ENCODE results near the gene ABCG1.
"Not testable (repeated sequence)": the region's sequence is repeated elsewhere in the genome, so short reads cannot be mapped to it uniquely, and the experiment has no call there.

The ABCG1 gene

GRCh38 chr21:42218836-42219605 lies at the start of gene ABCG1:
TSS of gene ABCG1 (plus strand) at chr21:42219140. CDS start at chr21:42219263, 123 bp downstream.
- no peak for DNase-seq (ENCODE audit: low read depth)

- no peak for DNase-seq (ENCODE audit: low read depth)
Measured at GRCh38 chr21:42169758-42170157, 49.2 kb upstream of the ABCG1 start.

GRCh38 chr21:42171091-42172053 lies 47.6 kb upstream of the ABCG1 start:
- DNase-seq (ENCODE audit: low read depth), result no peak

- no peak for DNase-seq (ENCODE audit: low read depth)
Measured at GRCh38 chr21:42172596-42173483, 46.1 kb upstream of the ABCG1 start.

- DNase-seq (ENCODE audit: low read depth), result no peak
Measured at GRCh38 chr21:42174173-42174572, 44.8 kb upstream of the ABCG1 start.

- DNase-seq (ENCODE audit: low read depth), result no peak
Measured at GRCh38 chr21:42175110-42175710, 43.7 kb upstream of the ABCG1 start.

GRCh38 chr21:42176859-42177258 lies 42.1 kb upstream of the ABCG1 start:
- DNase-seq (ENCODE audit: low read depth), result no peak

- no peak for DNase-seq (ENCODE audit: low read depth)
Measured at GRCh38 chr21:42179316-42179715, 39.6 kb upstream of the ABCG1 start.

- not testable (repeated sequence) for DNase-seq (ENCODE audit: low read depth)
Measured at GRCh38 chr21:42180001-42180400, 38.9 kb upstream of the ABCG1 start.

GRCh38 chr21:42182713-42183371 lies 36.1 kb upstream of the ABCG1 start:
- DNase-seq (ENCODE audit: low read depth), result no peak

GRCh38 chr21:42183374-42184266 lies 35.3 kb upstream of the ABCG1 start:
- no peak for DNase-seq (ENCODE audit: low read depth)

- no peak for DNase-seq (ENCODE audit: low read depth)
Measured at GRCh38 chr21:42186591-42186990, 32.3 kb upstream of the ABCG1 start.

- peak; percentile 64 for DNase-seq (ENCODE audit: low read depth)
Measured at GRCh38 chr21:42187976-42188653, 30.8 kb upstream of the ABCG1 start.

GRCh38 chr21:42188663-42189062 lies 30.3 kb upstream of the ABCG1 start:
- no peak for DNase-seq (ENCODE audit: low read depth)

GRCh38 chr21:42189431-42189830 lies 29.5 kb upstream of the ABCG1 start:
- DNase-seq (ENCODE audit: low read depth), result no peak

- DNase-seq (ENCODE audit: low read depth), result no peak
Measured at GRCh38 chr21:42189860-42190485, 29.0 kb upstream of the ABCG1 start.

- DNase-seq (ENCODE audit: low read depth), result no peak
Measured at GRCh38 chr21:42190486-42190863, 28.5 kb upstream of the ABCG1 start.

- no peak for DNase-seq (ENCODE audit: low read depth)
Measured at GRCh38 chr21:42191064-42191463, 27.9 kb upstream of the ABCG1 start.
